Uterus (tissue), 4 donors: ENCODE results near the gene PAPPA2. TPM values are rescaled to one million over a fixed set of nuclear protein-coding genes. Genes with fewer than 3 reads are reported as not detected.

Experiments
- DNase-seq, 2 donors: peaks; one replicate each; pipeline ENCODE4 v3.0.0-alpha.2; 2019 to 2020
- H3K27ac ChIP-seq, 2 donors: fragments of 200-600 bp; sonication (generic); 1 replicate in 1 of 2; 2 replicates in 1 of 2; pipeline ENCODE4 v1.5.1; 2016 to 2018
- H3K27me3 ChIP-seq, 2 donors: fragments of 200-600 bp; sonication (generic); one replicate each; pipeline ENCODE4 v1.5.1; 2018 to 2019; ENCODE audit warnings: control low read depth in 1 of 2
- H3K36me3 ChIP-seq, 2 donors: fragments of 200-600 bp; sonication (generic); one replicate each; pipeline ENCODE4 v1.5.1; 2019; ENCODE audit warnings: control low read depth in 1 of 2
- H3K4me1 ChIP-seq, 2 donors: fragments of 200-600 bp; sonication (generic); one replicate each; pipeline ENCODE4 v1.5.1; 2018 to 2019; ENCODE audit warnings: control low read depth in 1 of 2
- H3K4me3 ChIP-seq, 2 donors: fragments of 200-600 bp; sonication (generic); 1 replicate in 1 of 2; 2 replicates in 1 of 2; pipeline ENCODE4 v1.5.1; 2018 to 2019; ENCODE audit warnings: mild to moderate bottlenecking in 1 of 2
- H3K9me3 ChIP-seq, 2 donors: fragments of 200-600 bp; sonication (generic); one replicate each; pipeline ENCODE4 v1.5.1; 2019; ENCODE audit warnings: control low read depth in 1 of 2
- CTCF ChIP-seq, 4 experiments: fragments of 200-600 bp in 2 of 4; fragments of 450-650 bp in 2 of 4; sonication (generic) in 2 of 4; IDR thresholded peaks; one replicate each; pipeline ENCODE4 v1.5.1; 2016 to 2019; ENCODE audit warnings: antibody characterized with exemption in 4 of 4, mild to moderate bottlenecking in 2 of 4, moderate library complexity in 1 of 4
- POLR2A ChIP-seq, 2 donors: fragments of 450-650 bp; IDR thresholded peaks; one replicate each; pipeline ENCODE4 v1.6.1; 2016; ENCODE audit warnings: antibody characterized with exemption in 2 of 2, mild to moderate bottlenecking in 1 of 2, moderate library complexity in 1 of 2
- intact Hi-C: fragments of 100-400 bp; cut with DNase I; formaldehyde crosslinking; loops from one replicate; pipeline ENCODE4 v1.15.1; 2023; ENCODE audit warnings: low total_unique reads
- total RNA-seq, 4 donors: library from RNA; depleted of rRNA in 3 of 4; stranded (reverse); fragments of >200 nt in 3 of 4; gene quantifications; one replicate each; pipeline versions ENCODE4 v1.1.0 to v1.2.4, GENCODE V29; 2014 to 2023
- donor health status: DM: yes; HTN: yes; CAD: no.

PAPPA2 gene
- total RNA-seq, 4 donors from 2014 or later, result 0.51 to 4.0 (median 0.73) TPM; not detected in 1

GRCh38 chr1:176541663-176542062, 78.7 kb downstream of the PAPPA2 start:
- Histone ChIP-seq H3K36me3 (no peaks in the 10 kb centered on the region), H3K27ac (no peak overlapping the region), H3K27me3 (no peaks in the 10 kb centered on the region), H3K4me3 (no peak overlapping the region), H3K4me1 (no peaks in the 10 kb centered on the region), H3K9me3 (no peaks in the 10 kb centered on the region)
- DNase-seq, result no peak
- intact Hi-C loops, result no loop called here
- TF ChIP-seq POLR2A (IDR thresholded peaks at IDR 0.05) (no peak), CTCF (IDR thresholded peaks at IDR 0.05) (no peak)

- no peak overlapping the region for H3K27ac ChIP-seq
- H3K36me3 ChIP-seq, result no peaks in the 10 kb centered on the region
- H3K27me3 ChIP-seq, result no peaks in the 10 kb centered on the region
- no peaks in the 10 kb centered on the region for H3K4me1 ChIP-seq
- no peak overlapping the region for H3K4me3 ChIP-seq
- TF ChIP-seq CTCF (IDR thresholded peaks at IDR 0.05), result no peak
- TF ChIP-seq POLR2A (IDR thresholded peaks at IDR 0.05), result no peak
- intact Hi-C loops, result no loop called here
- H3K9me3 ChIP-seq, result no peaks in the 10 kb centered on the region
- no peak for DNase-seq
These were observed 79.4 kb downstream of the PAPPA2 start for GRCh38 chr1:176542352-176542751.

- no peak for DNase-seq
- H3K27ac ChIP-seq, result no peak overlapping the region
- H3K9me3 ChIP-seq, result no peaks in the 10 kb centered on the region
- no peak overlapping the region for H3K4me3 ChIP-seq
- no peaks in the 10 kb centered on the region for H3K4me1 ChIP-seq
- H3K36me3 ChIP-seq, result no peaks in the 10 kb centered on the region
- TF ChIP-seq POLR2A (IDR thresholded peaks at IDR 0.05) (no peak), CTCF (IDR thresholded peaks at IDR 0.05) (no peak)
- intact Hi-C loops, result no loop called here
- H3K27me3 ChIP-seq, result no peaks in the 10 kb centered on the region
These were observed 80.6 kb downstream of the PAPPA2 start for GRCh38 chr1:176543360-176544129.

GRCh38 chr1:176545034-176545639, 82.2 kb downstream of the PAPPA2 start:
- H3K27me3 ChIP-seq, result no peaks in the 10 kb centered on the region
- no peaks in the 10 kb centered on the region for H3K36me3 ChIP-seq
- intact Hi-C loops, result no loop called here
- no peak for TF ChIP-seq CTCF (IDR thresholded peaks at IDR 0.05)
- TF ChIP-seq POLR2A (IDR thresholded peaks at IDR 0.05), result no peak
- no peak overlapping the region for H3K4me3 ChIP-seq
- no peaks in the 10 kb centered on the region for H3K9me3 ChIP-seq
- no peaks in the 10 kb centered on the region for H3K4me1 ChIP-seq
- H3K27ac ChIP-seq, result no peak overlapping the region
- no peak for DNase-seq

- DNase-seq, result no peak
- TF ChIP-seq CTCF (IDR thresholded peaks at IDR 0.05) (no peak), POLR2A (IDR thresholded peaks at IDR 0.05) (no peak)
- H3K9me3 ChIP-seq, result no peaks in the 10 kb centered on the region
- no peaks in the 10 kb centered on the region for H3K27me3 ChIP-seq
- H3K27ac ChIP-seq, result no peak overlapping the region
- H3K36me3 ChIP-seq, result no peaks in the 10 kb centered on the region
- H3K4me1 ChIP-seq, result no peaks in the 10 kb centered on the region
- H3K4me3 ChIP-seq, result no peak overlapping the region
- intact Hi-C loops, result no loop called here
These were observed 83.8 kb downstream of the PAPPA2 start for GRCh38 chr1:176546825-176547224.
